NCI-H526 (cell line): ENCODE measurements around the gene CAMKMT.

ENCODE experiments used
- DNase-seq, 2 experiments: peaks; one replicate each; lab custom pipeline; 2025; lab: John Stamatoyannopoulos, UW

Gene CAMKMT

GRCh38 chr2:44772669-44773378 lies 411.1 kb downstream of the CAMKMT start:
- no peak for DNase-seq

GRCh38 chr2:44774826-44775492 lies 413.2 kb downstream of the CAMKMT start:
- DNase-seq = no peak

GRCh38 chr2:44777036-44777435 lies 415.3 kb downstream of the CAMKMT start:
- DNase-seq = no peak

- DNase-seq = peak in 1 of 2 experiments; percentile 47
These were observed 415.8 kb downstream of the CAMKMT start for GRCh38 chr2:44777537-44777936.

- DNase-seq = no peak
These were observed 416.5 kb downstream of the CAMKMT start for GRCh38 chr2:44778221-44778654.

- DNase-seq = no peak
These were observed 417.1 kb downstream of the CAMKMT start for GRCh38 chr2:44778671-44779476.

- no peak for DNase-seq
These were observed 418.0 kb downstream of the CAMKMT start for GRCh38 chr2:44779793-44780192.

- DNase-seq = no peak
These were observed 418.7 kb downstream of the CAMKMT start for GRCh38 chr2:44780406-44780805.

- DNase-seq = no peak
These were observed 423.7 kb downstream of the CAMKMT start for GRCh38 chr2:44785433-44785832.

GRCh38 chr2:44786045-44786816 lies 424.5 kb downstream of the CAMKMT start:
- no peak for DNase-seq

- DNase-seq = no peak
These were observed 425.1 kb downstream of the CAMKMT start for GRCh38 chr2:44786817-44787214.

GRCh38 chr2:44787663-44788062 lies 425.9 kb downstream of the CAMKMT start:
- DNase-seq = no peak

- DNase-seq = no peak
These were observed 427.7 kb downstream of the CAMKMT start for GRCh38 chr2:44789446-44789845.

GRCh38 chr2:44789971-44790721 lies 428.4 kb downstream of the CAMKMT start:
- DNase-seq = no peak

- DNase-seq = no peak
These were observed 431.6 kb downstream of the CAMKMT start for GRCh38 chr2:44793322-44793870.

GRCh38 chr2:44796771-44797170 lies 435.0 kb downstream of the CAMKMT start:
- no peak for DNase-seq

- DNase-seq = no peak
These were observed 436.5 kb downstream of the CAMKMT start for GRCh38 chr2:44798139-44798659.

- DNase-seq = no peak
These were observed 437.4 kb downstream of the CAMKMT start for GRCh38 chr2:44799105-44799504.

GRCh38 chr2:44799754-44800153 lies 438.0 kb downstream of the CAMKMT start:
- no peak for DNase-seq

- DNase-seq = peak in 1 of 2 experiments; percentile 24
These were observed 439.6 kb downstream of the CAMKMT start for GRCh38 chr2:44801289-44801840.
